ENCODE data around the gene CCNL2.
"Not testable (repeated sequence)": the region's sequence is repeated elsewhere in the genome, so short reads cannot be mapped to it uniquely, and the experiment has no call there.

The CCNL2 gene

GRCh38 chr1:1432951-1433803, 34.0 kb upstream of the CCNL2 start:
- peak overlapping the region; percentile 66 to 95 (median 87) for H3K27ac ChIP-seq
- H3K4me3 ChIP-seq = peak overlapping the region in 1 of 7 experiments; percentile 6

DNA sequence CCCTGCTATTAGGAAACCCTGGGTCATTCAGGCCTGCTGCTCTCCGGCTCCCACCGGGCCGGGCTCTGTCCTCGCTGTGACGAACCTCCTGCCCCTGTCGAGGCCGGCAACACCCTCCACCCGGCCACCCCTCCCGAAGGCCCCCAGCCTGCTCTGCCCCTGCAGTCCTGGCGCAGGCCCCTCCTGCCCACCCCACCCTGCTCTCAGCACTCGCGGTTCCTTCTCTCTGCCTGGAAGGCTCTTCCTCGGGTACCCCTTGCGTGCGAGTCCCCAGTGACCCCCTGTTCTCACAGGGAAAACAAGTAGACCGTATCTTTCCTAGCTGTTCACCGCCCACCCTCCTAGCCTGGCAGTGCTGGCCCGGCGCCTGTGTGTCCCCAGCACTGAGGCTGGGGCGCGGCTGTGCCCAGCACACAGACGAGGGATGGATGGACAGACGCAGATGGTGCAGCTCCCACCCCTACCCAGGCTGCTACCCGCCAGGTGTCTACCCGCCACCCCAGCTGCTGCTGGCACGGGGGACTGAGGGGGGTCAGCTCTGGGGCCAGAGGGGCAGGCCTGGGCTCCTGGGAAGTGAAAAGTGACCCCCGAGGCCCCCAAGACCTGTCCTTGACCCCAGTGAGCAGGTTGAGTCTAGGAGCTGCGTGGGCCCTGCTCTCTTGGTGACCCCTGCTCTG, 33.3 kb upstream of the CCNL2 start:
- peak overlapping the region in 20 of 21 experiments; percentile 50 to 95 (median 88) for H3K27ac ChIP-seq
- H3K4me3 ChIP-seq = no peak overlapping the region

- Histone ChIP-seq H3K4me3 (no peak overlapping the region), H3K27ac (peak overlapping the region in 19 of 21 experiments; percentile 66 to 95 (median 88))
These were observed 32.7 kb upstream of the CCNL2 start for GRCh38 chr1:1431845-1432273.

DNA sequence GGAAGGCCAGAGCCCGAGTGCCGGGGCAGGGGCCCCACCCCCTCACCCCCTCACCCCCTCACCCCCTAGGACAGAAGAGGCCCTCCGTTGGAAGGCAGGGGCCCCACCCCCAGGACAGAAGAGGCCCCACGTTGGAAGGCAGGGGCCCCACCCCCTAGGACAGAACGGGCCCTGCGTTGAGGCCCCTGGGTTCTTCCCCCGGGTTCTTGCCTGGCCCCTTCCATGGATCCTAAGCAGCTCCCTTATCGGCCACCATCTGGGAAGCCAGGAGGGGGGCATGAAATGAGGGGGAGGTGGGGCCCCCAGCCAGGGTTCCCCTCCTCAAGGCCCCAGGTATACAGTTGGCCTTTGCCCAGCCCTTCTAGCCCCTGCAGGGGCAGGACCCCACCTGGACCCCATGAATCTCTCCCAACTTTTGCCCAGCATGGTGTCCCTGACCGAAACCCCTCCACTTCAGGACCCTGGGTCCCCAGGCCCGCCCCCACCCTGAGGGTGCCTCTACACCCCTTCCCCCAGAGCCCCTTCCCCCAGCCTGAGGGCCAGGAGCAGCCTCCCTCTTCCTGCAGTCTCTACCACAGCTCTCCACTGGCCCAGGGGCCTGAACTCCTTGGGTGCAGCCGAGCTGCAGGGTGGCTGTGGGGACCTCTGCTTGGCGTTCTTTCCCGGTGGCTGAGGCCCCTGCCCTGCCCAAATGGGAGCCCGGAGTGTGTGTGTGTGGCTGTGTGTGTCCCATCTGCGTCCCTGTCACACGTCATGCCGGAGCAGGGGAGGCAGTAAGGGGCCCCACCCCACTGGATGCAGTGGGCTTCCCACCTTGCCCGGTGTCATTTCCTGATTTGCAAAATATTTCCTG, 32.1 kb upstream of the CCNL2 start:
- Histone ChIP-seq H3K4me3 (no peak overlapping the region), H3K27ac (peak overlapping the region in 20 of 21 experiments; percentile 26 to 95 (median 88))

DNA sequence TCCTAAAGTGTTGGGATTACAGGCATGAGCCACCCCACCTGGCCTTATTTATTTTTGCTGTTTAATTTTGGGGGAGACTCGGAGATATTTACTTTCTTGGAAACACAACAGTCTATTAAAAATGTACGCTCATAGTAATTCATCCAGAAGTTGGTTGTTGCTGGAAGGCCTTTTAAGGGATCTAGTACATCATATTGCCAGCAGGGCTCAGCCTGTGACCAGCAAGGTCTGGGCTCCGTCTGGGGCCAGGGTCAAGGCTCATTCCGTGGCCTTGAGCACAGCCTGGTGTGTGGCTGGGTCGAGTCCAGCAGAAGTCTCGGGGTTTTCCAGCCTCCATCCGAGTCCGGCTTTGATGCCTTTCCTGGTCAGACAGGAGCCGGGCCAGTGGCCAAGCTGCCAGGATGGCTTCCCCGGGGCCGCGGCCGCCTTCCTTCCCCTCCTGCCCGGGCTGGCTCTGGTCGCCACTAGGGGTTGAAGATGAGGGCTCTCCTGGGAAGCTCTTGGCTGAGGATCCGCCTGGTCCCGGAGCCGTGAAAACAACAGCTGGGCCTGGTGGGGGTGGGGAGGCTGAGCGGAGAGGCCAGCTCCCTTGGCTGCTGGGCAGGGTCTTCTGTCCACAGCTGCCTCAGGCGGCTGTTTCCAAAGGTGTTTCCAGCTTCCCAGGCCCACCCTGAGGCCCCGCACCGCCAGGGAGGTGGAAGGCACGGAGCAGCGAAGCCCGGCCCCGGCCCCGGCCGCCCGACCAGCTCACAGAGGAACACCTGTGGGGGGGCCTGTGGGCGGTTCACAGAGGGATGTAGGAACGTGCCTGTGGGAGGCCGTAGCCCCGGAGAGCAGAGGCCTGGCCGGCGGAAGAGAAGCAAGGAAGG, 31.2 kb upstream of the CCNL2 start:
- no peak overlapping the region for H3K4me3 ChIP-seq

GRCh38 chr1:1429671-1430073, 30.5 kb upstream of the CCNL2 start:
- peak overlapping the region in 16 of 21 experiments; percentile 41 to 95 (median 87) for H3K27ac ChIP-seq
- no peak overlapping the region for H3K4me3 ChIP-seq

More for the DNA sequence above, 31.2 kb upstream of the CCNL2 start:
- H3K27ac ChIP-seq = peak overlapping the region in 20 of 21 experiments; percentile 11 to 95 (median 88)

- peak overlapping the region in 2 of 21 experiments; percentile 85 to 86 for H3K27ac ChIP-seq
- not testable (repeated sequence) for H3K4me3 ChIP-seq
These were observed 29.8 kb upstream of the CCNL2 start for GRCh38 chr1:1428967-1429366.

DNA sequence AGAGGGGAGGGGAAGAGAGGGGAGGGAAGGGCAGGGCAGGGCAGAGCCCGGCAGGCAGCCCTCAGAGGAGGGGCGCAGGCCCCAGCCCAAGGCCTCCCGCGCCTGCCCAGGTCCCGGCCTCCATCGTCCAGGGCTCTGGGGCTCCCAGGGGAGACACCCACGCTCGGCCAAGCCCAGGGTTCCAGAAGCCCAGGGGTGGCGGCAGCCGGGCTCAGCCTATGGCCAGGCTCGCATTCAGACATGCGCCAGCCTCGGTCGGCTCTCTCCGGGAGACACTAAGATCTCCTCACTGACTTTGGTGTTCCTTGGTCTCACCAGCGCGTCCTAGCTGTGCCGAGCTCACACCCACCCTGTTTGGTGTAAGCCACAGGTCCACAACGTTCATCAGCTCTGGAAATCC, 29.0 kb upstream of the CCNL2 start:
- Histone ChIP-seq H3K4me3 (no peak overlapping the region), H3K27ac (peak overlapping the region in 2 of 21 experiments; percentile 5 to 25)

- peak overlapping the region in 11 of 21 experiments; percentile 22 to 81 (median 69) for H3K27ac ChIP-seq
- peak overlapping the region; percentile 12 to 47 (median 33) for H3K4me3 ChIP-seq
These were observed 28.6 kb upstream of the CCNL2 start for GRCh38 chr1:1427820-1428148.

DNA sequence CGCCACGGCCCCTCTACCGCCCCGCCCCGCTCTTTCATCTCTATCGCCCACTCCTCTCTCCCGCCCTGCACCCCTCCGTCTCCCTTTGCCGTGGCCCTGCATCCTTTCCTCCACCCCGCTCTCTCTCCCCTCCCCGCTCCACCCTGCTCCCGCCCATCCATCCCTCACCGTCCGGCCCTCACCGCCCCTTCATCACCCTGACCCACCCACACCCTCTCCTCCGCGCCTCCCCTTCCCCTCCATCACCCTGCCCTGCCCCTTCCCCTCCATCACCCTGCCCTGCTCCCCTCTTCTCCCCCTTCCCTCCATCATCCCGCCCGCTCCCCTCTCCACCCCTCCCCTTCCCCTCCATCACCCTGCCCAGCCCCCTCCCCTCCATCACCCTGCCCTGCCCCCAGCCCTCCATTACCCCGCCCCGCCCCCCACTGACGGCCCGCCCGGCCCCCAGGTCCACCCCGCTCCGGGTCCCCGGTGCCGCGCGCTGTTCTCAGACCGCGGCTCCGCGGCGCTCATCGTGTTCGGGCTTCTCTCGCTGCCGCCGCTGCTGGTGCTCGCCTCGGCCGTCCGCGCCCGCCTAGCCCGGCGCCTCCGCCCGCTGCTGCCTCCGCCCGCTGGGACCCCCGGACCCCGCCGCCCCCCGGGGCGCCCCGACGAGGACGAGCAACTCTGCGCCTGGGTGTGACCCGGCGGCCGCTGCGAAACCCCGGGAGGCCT, 28.1 kb upstream of the CCNL2 start:
- peak overlapping the region in 11 of 21 experiments; percentile 22 to 81 (median 69) for H3K27ac ChIP-seq
- H3K4me3 ChIP-seq = peak overlapping the region; percentile 12 to 47 (median 33)

- H3K4me3 ChIP-seq = peak overlapping the region in 1 of 7 experiments; percentile 47
- H3K27ac ChIP-seq = peak overlapping the region in 2 of 21 experiments; percentile 23 to 35
These were observed 27.5 kb upstream of the CCNL2 start for GRCh38 chr1:1426496-1427105.

DNA sequence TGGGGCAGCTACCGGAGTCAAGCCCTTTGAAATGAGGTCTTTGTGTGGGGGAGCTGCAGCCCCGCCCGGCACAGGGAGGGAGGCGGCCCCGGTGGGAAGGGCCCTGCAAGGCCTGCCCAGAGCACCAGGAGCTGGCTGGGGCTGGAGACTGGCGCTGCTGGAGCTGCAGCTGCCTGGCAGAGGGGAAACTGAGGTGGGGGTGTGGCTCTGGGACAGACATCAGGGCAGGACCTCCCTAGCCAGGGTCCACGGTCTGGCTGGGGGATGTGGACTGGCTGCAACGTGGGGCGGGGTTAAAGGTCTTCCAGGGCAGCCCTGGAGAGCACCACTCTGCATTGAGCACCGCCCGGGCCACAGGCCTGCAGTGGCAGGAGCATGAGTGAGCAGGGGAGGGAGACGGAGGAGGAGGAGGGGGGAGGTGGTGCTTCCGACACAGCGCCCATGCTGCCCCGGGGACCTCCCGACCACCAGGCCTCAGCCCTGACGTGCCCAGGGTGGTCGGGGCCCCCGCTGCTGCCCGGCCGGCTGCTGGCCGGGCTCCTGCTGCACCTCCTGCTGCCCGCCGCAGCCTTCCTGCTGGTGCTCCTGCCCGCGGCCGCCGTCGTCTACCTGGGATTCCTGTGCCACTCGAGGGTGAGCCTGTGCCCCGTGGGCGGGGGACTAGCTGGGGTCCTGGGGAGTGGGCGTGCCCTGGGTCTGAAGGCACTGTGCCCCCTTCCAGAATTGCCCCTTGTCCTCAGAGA, 26.8 kb upstream of the CCNL2 start:
- Histone ChIP-seq H3K4me3 (no peak overlapping the region), H3K27ac (peak overlapping the region in 2 of 21 experiments; percentile 23 to 35)

GRCh38 chr1:1425426-1425752, 26.3 kb upstream of the CCNL2 start:
- Histone ChIP-seq H3K27ac (no peak overlapping the region), H3K4me3 (no peak overlapping the region)

DNA sequence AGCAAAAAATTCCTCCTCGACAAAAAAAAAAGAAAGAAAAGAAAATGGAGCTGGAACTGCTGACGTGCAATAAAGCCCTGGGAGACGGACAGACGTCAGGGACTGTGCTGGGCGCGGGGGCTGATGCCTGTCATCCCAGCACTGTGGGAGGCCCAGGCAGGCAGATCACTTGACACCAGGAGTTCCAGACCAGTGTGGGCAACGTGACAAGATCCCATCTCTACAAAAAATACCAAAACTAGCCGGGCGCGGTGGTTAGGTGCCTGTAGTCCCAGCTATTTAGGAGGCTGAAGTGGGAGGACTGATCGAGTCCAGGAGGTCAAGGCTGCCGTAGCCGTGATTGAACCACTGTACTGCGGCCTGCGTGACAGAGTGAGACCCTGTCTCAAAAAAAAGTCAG, 25.6 kb upstream of the CCNL2 start:
- no peak overlapping the region for H3K4me3 ChIP-seq
- H3K27ac ChIP-seq = no peak overlapping the region

DNA sequence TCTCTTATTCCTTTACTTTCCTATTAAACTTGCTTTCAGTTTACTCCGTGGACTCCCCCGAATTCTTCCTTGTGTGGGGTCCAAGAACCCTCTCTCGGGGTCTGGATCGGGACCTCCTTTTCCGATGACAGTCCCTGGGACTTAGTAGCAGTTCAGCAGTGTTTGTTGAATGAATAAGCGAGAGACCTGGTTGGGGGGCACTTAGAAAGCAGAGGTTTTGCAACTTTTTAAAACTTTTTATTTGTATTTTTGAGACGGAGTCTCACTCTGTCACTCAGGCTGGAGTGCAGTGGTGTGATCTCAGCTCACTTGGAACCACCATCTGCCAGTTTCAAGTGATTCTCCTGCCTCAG, 24.1 kb upstream of the CCNL2 start:
- H3K27ac ChIP-seq = peak overlapping the region in 1 of 21 experiments; percentile 17
- H3K4me3 ChIP-seq = no peak overlapping the region

DNA sequence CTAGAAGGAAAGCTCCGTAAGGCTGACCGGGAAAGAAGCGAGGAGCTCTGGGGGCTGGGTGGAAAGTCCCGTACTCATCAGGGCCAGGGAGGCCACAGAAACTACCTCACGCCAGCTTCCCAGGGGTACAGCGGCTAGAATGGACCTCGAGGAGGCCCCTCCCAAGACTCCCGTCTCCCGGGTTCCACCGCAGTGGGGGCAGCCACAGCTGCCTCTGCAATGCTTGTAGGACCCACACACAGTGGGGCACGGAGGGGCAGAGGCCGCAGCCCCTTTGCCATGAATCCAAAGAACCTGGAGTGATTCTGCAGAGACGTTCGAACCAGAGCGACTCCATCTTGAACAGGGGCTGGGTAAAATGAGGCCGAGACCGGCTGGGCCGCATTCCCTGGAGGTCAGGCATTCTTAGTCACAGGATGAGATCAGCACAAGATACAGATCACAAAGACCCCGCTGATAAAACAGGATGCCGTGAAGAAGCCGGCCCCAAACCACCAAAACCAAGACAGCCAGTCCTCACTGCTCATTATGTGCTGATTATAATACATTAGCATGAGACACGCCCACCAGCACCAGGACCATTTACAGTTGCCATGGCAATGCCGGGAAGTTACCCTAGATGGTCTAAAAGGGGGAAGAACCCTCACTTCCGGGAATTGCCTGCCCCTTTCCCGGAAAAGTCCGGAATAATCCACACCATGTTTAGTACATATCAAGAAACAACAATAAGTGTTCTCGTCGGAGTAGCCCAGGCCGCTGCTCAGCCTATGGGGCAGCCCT, 23.5 kb upstream of the CCNL2 start:
- Histone ChIP-seq H3K27ac (peak overlapping the region in 8 of 21 experiments; percentile 4 to 68 (median 18)), H3K4me3 (no peak overlapping the region)

Measured in skin epidermis (tissue), 12 donors.